Osteoblast (primary cell): ENCODE measurements around the gene SLC51B. TPM values are rescaled to one million over a fixed set of nuclear protein-coding genes. Genes with fewer than 3 reads are reported as not detected.

Experiments used
- DNase-seq: peaks from one replicate; pipeline ENCODE4 v3.0.0; 2011; ENCODE audit warnings: low spot score, mixed read lengths; ENCODE audit not compliant: insufficient read length; ENCODE audit errors: missing footprints
- H2AFZ ChIP-seq: 2 replicates; pipeline ENCODE4 v1.6.0; 2011; ENCODE audit warnings: mild to moderate bottlenecking, low read length
- H3K27ac ChIP-seq: 2 replicates; pipeline ENCODE4 v1.5.1; 2011; ENCODE audit warnings: mild to moderate bottlenecking, low read depth, low read length, moderate library complexity
- H3K27me3 ChIP-seq: 2 replicates; pipeline ENCODE4 v1.6.0; 2012; ENCODE audit warnings: mild to moderate bottlenecking, control low read depth, inconsistent platforms, low read length, moderate library complexity; ENCODE audit not compliant: insufficient read depth
- H3K36me3 ChIP-seq: 2 replicates; pipeline ENCODE4 v1.5.1; 2011; ENCODE audit warnings: mild to moderate bottlenecking, low read length, control low read depth, moderate library complexity; ENCODE audit not compliant: insufficient read depth
- H3K4me1 ChIP-seq: 2 replicates; pipeline ENCODE4 v1.5.1; 2011; ENCODE audit warnings: mild to moderate bottlenecking, low read length, control low read depth, moderate library complexity; ENCODE audit not compliant: insufficient read depth
- H3K4me2 ChIP-seq: 2 replicates; pipeline ENCODE4 v1.6.0; 2011; ENCODE audit warnings: mild to moderate bottlenecking, low read length; ENCODE audit not compliant: insufficient read depth
- H3K4me3 ChIP-seq: fragments of 200-600 bp; sonication (generic); 3 replicates; pipeline ENCODE4 v1.5.1; 2012; ENCODE audit warnings: mild to moderate bottlenecking, low read length, inconsistent platforms; ENCODE audit not compliant: insufficient read depth
- H3K79me2 ChIP-seq: 2 replicates; pipeline ENCODE4 v1.6.0; 2012; ENCODE audit warnings: mild to moderate bottlenecking, low read length, control low read depth, inconsistent platforms; ENCODE audit not compliant: insufficient read depth
- H3K9me3 ChIP-seq: 2 replicates; pipeline ENCODE4 v1.5.1; 2011; ENCODE audit warnings: low read depth, low read length, control low read depth
- H4K20me1 ChIP-seq: 2 replicates; pipeline ENCODE4 v1.6.0; 2012; ENCODE audit warnings: mild to moderate bottlenecking, low read length, control low read depth; ENCODE audit not compliant: insufficient read depth
- total RNA-seq: library from RNA; depleted of rRNA; stranded (reverse); fragments of >200 nt; gene quantifications from 2 replicates; pipeline ENCODE4 v1.2.3, GENCODE V29; 2012
- TF ChIP-seq, protein P1 (sequence below): IDR thresholded peaks from 2 replicates; pipeline ENCODE4 v1.5.1; 2011; ENCODE audit warnings: mild to moderate bottlenecking, low read depth, low read length, moderate library complexity; ENCODE audit errors: extremely low read depth

SLC51B gene
- total RNA-seq, 1 donor = not detected

GRCh38 chr15:65084500-65085206 is 39.5 kb downstream of the SLC51B start:
- TF ChIP-seq, protein P1, sequence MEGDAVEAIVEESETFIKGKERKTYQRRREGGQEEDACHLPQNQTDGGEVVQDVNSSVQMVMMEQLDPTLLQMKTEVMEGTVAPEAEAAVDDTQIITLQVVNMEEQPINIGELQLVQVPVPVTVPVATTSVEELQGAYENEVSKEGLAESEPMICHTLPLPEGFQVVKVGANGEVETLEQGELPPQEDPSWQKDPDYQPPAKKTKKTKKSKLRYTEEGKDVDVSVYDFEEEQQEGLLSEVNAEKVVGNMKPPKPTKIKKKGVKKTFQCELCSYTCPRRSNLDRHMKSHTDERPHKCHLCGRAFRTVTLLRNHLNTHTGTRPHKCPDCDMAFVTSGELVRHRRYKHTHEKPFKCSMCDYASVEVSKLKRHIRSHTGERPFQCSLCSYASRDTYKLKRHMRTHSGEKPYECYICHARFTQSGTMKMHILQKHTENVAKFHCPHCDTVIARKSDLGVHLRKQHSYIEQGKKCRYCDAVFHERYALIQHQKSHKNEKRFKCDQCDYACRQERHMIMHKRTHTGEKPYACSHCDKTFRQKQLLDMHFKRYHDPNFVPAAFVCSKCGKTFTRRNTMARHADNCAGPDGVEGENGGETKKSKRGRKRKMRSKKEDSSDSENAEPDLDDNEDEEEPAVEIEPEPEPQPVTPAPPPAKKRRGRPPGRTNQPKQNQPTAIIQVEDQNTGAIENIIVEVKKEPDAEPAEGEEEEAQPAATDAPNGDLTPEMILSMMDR = no peak
- Histone ChIP-seq H3K79me2 (no peaks in the 10 kb centered on the region), H3K27me3 (peaks cover 38% of the 10 kb centered on the region), H3K4me2 (no peak overlapping the region), H4K20me1 (no peaks in the 10 kb centered on the region), H3K27ac (no peak overlapping the region), H3K4me1 (no peaks in the 10 kb centered on the region), H2AFZ (no peak overlapping the region), H3K9me3 (no peaks in the 10 kb centered on the region), H3K36me3 (no peaks in the 10 kb centered on the region), H3K4me3 (no peak overlapping the region)
- peak; percentile 62 for DNase-seq

DNA sequence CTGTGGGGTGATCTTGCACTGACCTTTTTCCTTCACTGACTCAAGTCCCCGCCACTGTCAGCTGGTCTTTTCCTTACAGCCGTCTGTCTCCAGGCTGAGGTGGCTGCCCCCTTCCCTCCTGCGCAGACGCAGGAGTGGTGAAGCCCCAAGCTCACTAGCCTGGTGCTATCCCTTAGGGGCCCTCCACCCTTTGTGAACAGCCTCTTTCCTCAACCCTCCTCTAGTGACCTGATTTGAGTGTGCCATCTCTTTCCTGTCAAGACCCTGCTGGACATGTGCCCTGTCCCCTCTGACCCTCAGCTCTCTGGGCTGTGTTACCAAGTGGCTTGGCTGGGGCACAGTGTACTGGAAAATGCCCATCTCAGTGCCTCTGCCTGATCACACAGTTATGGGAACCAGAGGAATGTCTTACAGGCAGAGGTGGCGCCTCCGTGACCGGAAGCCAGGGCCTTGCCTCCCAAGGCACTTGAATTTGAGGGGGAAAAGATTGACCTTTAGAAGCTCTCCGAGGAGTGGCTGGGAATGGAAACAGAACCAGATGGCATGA is 40.1 kb downstream of the SLC51B start:
- peak; percentile 25 for DNase-seq
- peaks cover 38% of the 10 kb centered on the region for H3K27me3 ChIP-seq
- H3K79me2 ChIP-seq = no peaks in the 10 kb centered on the region
- H4K20me1 ChIP-seq = no peaks in the 10 kb centered on the region
- H3K4me2 ChIP-seq = no peak overlapping the region
- TF ChIP-seq, protein P1 = no peak
- H3K4me3 ChIP-seq = no peak overlapping the region
- H3K4me1 ChIP-seq = no peaks in the 10 kb centered on the region
- no peaks in the 10 kb centered on the region for H3K36me3 ChIP-seq
- H2AFZ ChIP-seq = no peak overlapping the region
- no peak overlapping the region for H3K27ac ChIP-seq
- no peaks in the 10 kb centered on the region for H3K9me3 ChIP-seq

DNA sequence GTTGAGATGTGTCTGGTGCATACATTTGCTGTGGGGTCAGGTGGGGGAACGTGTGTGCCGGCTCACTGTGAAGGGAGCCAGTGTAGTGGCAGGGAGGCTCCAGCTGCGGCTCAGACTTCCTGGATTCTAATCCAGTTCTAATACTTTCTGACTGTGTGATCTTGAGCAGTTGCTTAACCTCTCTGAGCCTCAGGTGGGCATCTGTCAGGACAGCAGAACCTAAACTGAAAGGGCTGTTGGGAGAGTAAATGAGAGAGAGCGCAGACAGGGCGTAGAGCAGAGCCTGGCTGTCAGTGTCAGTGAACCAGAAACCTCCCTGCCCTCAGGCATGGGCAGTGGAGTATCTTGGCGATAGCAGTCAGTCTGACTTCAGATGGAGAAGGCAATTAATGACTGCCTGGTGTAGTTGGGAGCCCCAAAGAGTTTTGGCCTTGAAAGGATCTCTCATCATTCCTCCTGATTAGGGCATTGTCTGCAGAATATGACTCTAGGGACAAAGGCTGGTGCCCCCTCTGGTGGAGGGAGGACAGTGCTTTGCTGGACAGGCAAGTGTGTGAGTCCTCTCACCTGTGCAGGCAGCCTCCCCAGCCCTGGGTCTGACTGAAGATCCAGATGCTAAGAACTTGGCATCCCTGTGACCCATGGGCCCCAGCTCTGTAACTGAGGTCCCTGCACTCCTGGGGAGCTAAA is 40.9 kb downstream of the SLC51B start:
- Histone ChIP-seq H4K20me1 (no peaks in the 10 kb centered on the region), H3K27ac (no peak overlapping the region), H3K4me3 (no peak overlapping the region), H3K9me3 (no peaks in the 10 kb centered on the region), H3K4me2 (no peak overlapping the region), H3K36me3 (no peaks in the 10 kb centered on the region), H3K27me3 (peaks cover 35% of the 10 kb centered on the region), H3K4me1 (no peaks in the 10 kb centered on the region), H2AFZ (no peak overlapping the region), H3K79me2 (no peaks in the 10 kb centered on the region)
- TF ChIP-seq, protein P1 = peak; percentile 49
- DNase-seq = peak; percentile 84

GRCh38 chr15:65086680-65087111 is 41.5 kb downstream of the SLC51B start:
- Histone ChIP-seq H3K79me2 (no peaks in the 10 kb centered on the region), H3K36me3 (no peaks in the 10 kb centered on the region), H3K27me3 (peaks cover 32% of the 10 kb centered on the region), H2AFZ (no peak overlapping the region), H3K4me3 (no peak overlapping the region), H3K4me1 (no peaks in the 10 kb centered on the region), H3K4me2 (no peak overlapping the region), H4K20me1 (no peaks in the 10 kb centered on the region), H3K27ac (no peak overlapping the region), H3K9me3 (no peaks in the 10 kb centered on the region)
- peak; percentile 87 for DNase-seq
- TF ChIP-seq, protein P1 = no peak
